Measurements from ENCODE around the gene FCER1G. TPM values are rescaled to one million over a fixed set of nuclear protein-coding genes. Genes with fewer than 3 reads are reported as not detected.

The FCER1G gene
- total and polyA plus RNA-seq, 9 of the 15 experiments (the other 6 are each of a cell fraction or from before 2014, with no cell fraction given): 0.15 to 0.69 (median 0.31) TPM; not detected in 2

DNA sequence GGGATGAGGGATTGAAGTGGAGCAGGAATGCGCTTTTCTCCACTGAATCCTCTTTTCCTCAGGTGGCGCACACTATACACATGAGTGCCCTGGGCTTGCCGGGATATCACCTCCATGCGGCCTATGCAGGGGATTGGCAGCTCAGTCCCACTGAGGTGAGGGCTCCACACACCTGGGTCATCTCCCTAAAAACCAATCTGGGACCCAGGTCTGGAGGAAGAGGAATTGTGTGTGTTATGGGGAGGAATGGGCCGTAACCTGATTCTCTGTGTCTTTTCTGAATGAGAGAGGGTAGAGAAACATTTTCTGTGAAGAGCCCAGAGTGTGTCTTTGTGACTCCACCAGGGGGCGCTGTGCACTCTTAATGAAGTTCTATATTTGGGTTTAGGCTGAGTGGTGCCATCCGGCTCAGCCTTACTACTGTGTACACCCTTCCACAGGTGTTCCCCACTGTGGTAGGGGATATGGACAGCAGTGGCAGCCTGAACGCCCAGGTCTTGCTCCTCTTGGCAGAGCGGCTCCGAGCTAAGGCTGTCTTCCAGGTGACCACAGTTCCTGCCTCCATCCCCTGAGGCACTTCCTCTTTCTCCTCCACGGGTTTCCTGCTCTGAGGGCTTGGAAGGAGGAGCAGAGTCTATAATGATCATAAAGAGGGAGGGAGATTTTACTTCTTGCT is 12.2 kb downstream of the FCER1G start (continued):
- TF ChIP-seq, protein P1, sequence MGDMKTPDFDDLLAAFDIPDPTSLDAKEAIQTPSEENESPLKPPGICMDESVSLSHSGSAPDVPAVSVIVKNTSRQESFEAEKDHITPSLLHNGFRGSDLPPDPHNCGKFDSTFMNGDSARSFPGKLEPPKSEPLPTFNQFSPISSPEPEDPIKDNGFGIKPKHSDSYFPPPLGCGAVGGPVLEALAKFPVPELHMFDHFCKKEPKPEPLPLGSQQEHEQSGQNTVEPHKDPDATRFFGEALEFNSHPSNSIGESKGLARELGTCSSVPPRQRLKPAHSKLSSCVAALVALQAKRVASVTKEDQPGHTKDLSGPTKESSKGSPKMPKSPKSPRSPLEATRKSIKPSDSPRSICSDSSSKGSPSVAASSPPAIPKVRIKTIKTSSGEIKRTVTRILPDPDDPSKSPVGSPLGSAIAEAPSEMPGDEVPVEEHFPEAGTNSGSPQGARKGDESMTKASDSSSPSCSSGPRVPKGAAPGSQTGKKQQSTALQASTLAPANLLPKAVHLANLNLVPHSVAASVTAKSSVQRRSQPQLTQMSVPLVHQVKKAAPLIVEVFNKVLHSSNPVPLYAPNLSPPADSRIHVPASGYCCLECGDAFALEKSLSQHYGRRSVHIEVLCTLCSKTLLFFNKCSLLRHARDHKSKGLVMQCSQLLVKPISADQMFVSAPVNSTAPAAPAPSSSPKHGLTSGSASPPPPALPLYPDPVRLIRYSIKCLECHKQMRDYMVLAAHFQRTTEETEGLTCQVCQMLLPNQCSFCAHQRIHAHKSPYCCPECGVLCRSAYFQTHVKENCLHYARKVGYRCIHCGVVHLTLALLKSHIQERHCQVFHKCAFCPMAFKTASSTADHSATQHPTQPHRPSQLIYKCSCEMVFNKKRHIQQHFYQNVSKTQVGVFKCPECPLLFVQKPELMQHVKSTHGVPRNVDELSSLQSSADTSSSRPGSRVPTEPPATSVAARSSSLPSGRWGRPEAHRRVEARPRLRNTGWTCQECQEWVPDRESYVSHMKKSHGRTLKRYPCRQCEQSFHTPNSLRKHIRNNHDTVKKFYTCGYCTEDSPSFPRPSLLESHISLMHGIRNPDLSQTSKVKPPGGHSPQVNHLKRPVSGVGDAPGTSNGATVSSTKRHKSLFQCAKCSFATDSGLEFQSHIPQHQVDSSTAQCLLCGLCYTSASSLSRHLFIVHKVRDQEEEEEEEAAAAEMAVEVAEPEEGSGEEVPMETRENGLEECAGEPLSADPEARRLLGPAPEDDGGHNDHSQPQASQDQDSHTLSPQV (IDR thresholded peaks at IDR 0.05): peak; percentile 37; the same call in 1 of the 2 replicates
- TF ChIP-seq ARID1B (IDR thresholded peaks at IDR 0.05) (peak; percentile 53; the same call in 1 of the 2 replicates), OTX1 (CRISPR knock-in tag; IDR thresholded peaks at IDR 0.05) (no peak), ZNF717 (CRISPR knock-in tag; IDR thresholded peaks at IDR 0.05) (no peak), NEUROD1 (IDR thresholded peaks at IDR 0.05; ENCODE audit: borderline replicate concordance, low read depth, low read length, partially characterized antibody) (peak; percentile 22), RAD21 (CRISPR knock-in tag; conservative IDR thresholded peaks at IDR 0.05 in 1 of 2, IDR thresholded peaks at IDR 0.05 in 1 of 2) (peak; percentile 77 to 78), CTBP1 (IDR thresholded peaks at IDR 0.05; ENCODE audit: borderline replicate concordance) (peak; percentile 86), SMARCA4 (IDR thresholded peaks at IDR 0.05) (peak; percentile 63), ZBTB17 (CRISPR knock-in tag; IDR thresholded peaks at IDR 0.05) (0 out of 2 replicates have a peak, but pooled peaks have one; percentile 54), ILF3 (IDR thresholded peaks at IDR 0.05; ENCODE audit: borderline replicate concordance) (no peak), ESRRA (IDR thresholded peaks at IDR 0.05; ENCODE audit: borderline replicate concordance, low read depth) (peak; percentile 38; the same call in 1 of the 2 replicates), ZNF583 (CRISPR knock-in tag; IDR thresholded peaks at IDR 0.05) (peak; percentile 37; the same call in 1 of the 2 replicates)
- TF ChIP-seq, protein P2, sequence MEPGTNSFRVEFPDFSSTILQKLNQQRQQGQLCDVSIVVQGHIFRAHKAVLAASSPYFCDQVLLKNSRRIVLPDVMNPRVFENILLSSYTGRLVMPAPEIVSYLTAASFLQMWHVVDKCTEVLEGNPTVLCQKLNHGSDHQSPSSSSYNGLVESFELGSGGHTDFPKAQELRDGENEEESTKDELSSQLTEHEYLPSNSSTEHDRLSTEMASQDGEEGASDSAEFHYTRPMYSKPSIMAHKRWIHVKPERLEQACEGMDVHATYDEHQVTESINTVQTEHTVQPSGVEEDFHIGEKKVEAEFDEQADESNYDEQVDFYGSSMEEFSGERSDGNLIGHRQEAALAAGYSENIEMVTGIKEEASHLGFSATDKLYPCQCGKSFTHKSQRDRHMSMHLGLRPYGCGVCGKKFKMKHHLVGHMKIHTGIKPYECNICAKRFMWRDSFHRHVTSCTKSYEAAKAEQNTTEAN (CRISPR knock-in tag; IDR thresholded peaks at IDR 0.05): no peak
- TF ChIP-seq, protein P3, sequence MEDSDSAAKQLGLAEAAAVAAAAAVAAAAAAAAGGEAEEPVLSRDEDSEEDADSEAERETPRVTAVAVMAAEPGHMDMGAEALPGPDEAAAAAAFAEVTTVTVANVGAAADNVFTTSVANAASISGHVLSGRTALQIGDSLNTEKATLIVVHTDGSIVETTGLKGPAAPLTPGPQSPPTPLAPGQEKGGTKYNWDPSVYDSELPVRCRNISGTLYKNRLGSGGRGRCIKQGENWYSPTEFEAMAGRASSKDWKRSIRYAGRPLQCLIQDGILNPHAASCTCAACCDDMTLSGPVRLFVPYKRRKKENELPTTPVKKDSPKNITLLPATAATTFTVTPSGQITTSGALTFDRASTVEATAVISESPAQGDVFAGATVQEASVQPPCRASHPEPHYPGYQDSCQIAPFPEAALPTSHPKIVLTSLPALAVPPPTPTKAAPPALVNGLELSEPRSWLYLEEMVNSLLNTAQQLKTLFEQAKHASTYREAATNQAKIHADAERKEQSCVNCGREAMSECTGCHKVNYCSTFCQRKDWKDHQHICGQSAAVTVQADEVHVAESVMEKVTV (CRISPR knock-in tag; IDR thresholded peaks at IDR 0.05): peak; percentile 66; the same call in 1 of the 2 replicates
